Mucosa of rectum (tissue), 2 donors: ENCODE data around the gene STRBP.
"Not testable (repeated sequence)": the region's sequence is repeated elsewhere in the genome, so short reads cannot be mapped to it uniquely, and the experiment has no call there.

Source experiments
- H3K27ac ChIP-seq, 2 donors: one replicate each; pipeline ENCODE4 v1.7.0; 2013; ENCODE audit warnings: inconsistent platforms in 2 of 2, low read depth in 2 of 2, low read length in 2 of 2
- H3K27me3 ChIP-seq, 2 donors: one replicate each; pipeline ENCODE4 v1.7.0; 2013; ENCODE audit warnings: low read length in 2 of 2; ENCODE audit not compliant: control insufficient read depth in 2 of 2, insufficient read depth in 2 of 2
- H3K36me3 ChIP-seq, 2 donors: one replicate each; pipeline ENCODE4 v1.7.0; 2013; ENCODE audit warnings: low read length in 2 of 2; ENCODE audit not compliant: control insufficient read depth in 2 of 2, insufficient read depth in 2 of 2
- H3K4me1 ChIP-seq, 2 donors: one replicate each; pipeline ENCODE4 v1.7.0; 2013; ENCODE audit warnings: low read length in 2 of 2, mild to moderate bottlenecking in 1 of 2; ENCODE audit not compliant: control insufficient read depth in 2 of 2, insufficient read depth in 2 of 2
- H3K4me3 ChIP-seq, 2 donors: one replicate each; pipeline ENCODE4 v1.7.0; 2013; ENCODE audit warnings: low read length in 2 of 2
- H3K9ac ChIP-seq, 2 donors: one replicate each; pipeline ENCODE4 v1.7.0; 2013; ENCODE audit warnings: low read length in 2 of 2, low read depth in 1 of 2, mild to moderate bottlenecking in 1 of 2
- H3K9me3 ChIP-seq, 2 donors: one replicate each; pipeline ENCODE4 v1.7.0; 2013; ENCODE audit warnings: low read length in 2 of 2; ENCODE audit not compliant: control insufficient read depth in 2 of 2
- donor health status: healthy.
- donor health status: Normal muscosa, but diverticular disease.

STRBP gene

DNA sequence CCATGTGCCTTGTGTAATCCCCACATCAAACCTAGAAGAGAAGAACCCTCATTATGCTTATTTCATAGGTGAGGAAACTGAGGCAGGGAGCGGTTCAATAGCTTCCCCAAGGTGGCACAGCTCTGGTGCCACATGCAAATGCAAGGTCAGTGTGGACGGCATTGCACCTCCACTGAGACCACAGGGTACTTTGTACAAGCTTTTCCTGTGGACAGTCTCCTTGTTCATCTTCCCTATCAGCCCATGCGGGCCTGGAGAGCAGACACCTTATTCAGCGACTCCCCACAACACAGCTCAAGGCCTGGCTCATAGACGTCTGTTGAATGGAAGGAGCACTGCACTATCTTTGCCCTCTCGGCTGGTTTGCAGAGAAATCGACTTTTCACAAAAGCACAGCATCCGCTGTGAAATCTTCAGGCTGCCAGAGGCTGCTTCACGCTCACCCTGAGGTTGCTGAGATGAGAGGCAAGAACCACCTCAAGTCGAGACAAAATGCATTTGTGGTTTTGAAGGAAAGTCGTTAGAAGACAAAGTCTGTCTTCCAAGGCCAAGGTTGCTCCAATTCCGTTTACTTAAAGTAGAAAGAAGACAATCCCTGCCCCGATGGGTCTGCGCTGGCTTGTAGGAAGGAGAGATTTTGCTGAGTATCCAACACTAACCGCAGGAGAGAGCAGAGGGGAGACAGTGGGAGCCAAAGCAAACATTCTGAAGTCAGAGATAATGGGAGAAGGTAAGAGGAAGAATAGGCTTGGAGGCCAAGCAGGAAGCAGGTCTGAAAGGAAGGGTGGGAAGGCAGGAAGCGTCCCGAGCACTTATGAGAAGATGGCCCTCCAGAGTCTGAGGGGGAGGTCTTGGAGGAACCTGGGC lies 34.2 kb upstream of the STRBP start:
- Histone ChIP-seq H3K27me3 (no peaks in the 10 kb centered on the region), H3K9ac (no peak overlapping the region), H3K27ac (no peak overlapping the region), H3K36me3 (no peaks in the 10 kb centered on the region), H3K4me3 (no peak overlapping the region), H3K9me3 (no peaks in the 10 kb centered on the region), H3K4me1 (peaks cover 0 to 4% of the 10 kb centered on the region in 2 donors)

DNA sequence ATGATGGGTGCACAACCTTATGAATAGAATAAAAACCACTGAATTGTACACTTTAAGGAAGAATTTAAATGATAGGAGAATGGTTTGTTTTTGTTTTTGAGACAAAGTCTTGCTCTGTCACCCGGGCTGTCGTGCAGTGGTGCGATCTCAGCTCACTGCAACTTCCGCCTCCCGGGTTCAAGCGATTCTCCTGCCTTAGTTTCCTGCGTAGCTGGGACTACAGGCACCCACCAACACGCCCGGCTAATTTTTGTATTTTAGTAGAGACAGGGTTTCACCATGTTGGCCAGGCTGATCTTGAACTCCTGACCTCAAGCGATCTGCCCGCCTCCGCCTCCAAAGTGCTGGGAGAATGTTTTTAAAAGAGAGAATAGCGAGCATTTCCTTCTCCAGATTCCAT lies 33.5 kb upstream of the STRBP start:
- H3K4me3 ChIP-seq, H3K27me3 ChIP-seq, H3K36me3 ChIP-seq, H3K9ac ChIP-seq, H3K4me1 ChIP-seq, H3K9me3 ChIP-seq, H3K27ac ChIP-seq: not testable (repeated sequence)

DNA sequence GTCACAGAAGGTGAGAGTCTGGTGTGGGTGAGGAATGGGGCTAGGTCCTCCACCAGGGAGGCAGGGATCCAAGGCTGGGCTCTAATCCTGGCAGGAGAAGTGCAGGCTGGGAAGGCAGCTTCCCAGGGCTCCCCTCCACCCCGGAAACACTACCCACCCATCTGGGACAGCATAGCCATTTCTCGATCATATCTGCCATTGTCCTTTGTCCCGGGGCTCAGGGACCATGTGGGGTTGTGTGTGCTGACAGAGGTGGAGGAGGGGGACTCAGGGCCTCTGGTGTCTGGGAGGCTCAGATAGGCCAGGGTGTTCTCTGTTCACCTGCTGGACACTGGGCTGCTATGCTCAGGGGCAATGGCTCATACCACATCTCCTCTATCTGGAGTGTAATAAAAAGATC lies 32.2 kb upstream of the STRBP start:
- Histone ChIP-seq H3K9me3 (no peaks in the 10 kb centered on the region), H3K4me1 (peaks cover 0 to 4% of the 10 kb centered on the region in 2 donors), H3K27ac (no peak overlapping the region), H3K4me3 (no peak overlapping the region), H3K36me3 (no peaks in the 10 kb centered on the region), H3K9ac (no peak overlapping the region), H3K27me3 (no peaks in the 10 kb centered on the region)

DNA sequence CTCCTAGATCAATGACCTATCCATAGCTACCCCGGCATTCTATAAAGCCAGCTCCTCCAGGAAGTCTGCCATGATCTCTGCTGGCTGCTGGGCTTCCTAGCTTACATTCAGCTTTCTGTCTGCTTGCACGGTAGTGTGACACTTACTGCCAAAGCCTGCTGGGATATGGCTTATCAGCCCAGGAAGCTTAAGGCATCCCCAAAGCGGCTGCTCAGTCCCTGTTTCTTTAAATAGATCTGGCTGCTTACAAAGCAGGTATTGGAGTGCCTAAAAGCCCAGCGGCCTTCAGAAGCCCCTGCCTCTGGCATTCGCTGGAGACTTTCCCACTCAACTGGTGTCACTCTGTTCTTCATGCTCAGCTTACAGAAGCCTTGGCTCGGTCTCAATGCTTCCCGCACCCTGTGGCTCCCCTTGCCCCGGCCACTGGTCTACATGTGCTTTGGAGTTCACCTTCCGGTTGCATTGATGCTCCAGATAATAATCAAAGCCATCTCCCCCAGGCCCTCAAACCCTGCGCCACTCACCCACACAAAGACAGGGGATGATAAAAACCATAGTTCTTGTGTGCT lies 31.3 kb upstream of the STRBP start:
- H3K4me1 ChIP-seq, result peaks cover 0 to 2% of the 10 kb centered on the region in 2 donors
- H3K9ac ChIP-seq, result no peak overlapping the region
- H3K36me3 ChIP-seq, result no peaks in the 10 kb centered on the region
- H3K27me3 ChIP-seq, result no peaks in the 10 kb centered on the region
- H3K27ac ChIP-seq, result no peak overlapping the region
- H3K4me3 ChIP-seq, result no peak overlapping the region
- no peaks in the 10 kb centered on the region for H3K9me3 ChIP-seq

DNA sequence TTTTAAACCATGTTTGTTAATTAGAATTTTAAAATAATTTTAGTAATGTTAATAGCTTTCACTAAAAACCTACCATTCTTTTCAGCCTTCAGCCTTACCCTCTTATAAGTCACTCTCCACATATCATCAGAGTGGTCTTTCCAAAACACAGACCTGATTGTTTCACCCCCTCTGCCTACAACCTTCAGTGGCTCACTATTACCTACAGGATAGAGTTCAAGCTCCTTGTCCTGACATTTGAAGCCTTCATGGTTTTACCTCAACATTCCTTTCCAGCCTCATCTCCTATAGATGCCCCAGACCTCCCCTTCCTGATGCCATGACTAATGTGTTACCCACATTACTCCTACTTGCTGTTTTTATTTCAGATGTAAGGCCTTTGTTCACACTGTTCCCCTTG lies 27.8 kb upstream of the STRBP start:
- Histone ChIP-seq H3K27ac (no peak overlapping the region), H3K27me3 (no peaks in the 10 kb centered on the region), H3K36me3 (no peaks in the 10 kb centered on the region), H3K4me3 (no peak overlapping the region), H3K9me3 (no peaks in the 10 kb centered on the region), H3K9ac (no peak overlapping the region), H3K4me1 (no peaks in the 10 kb centered on the region)

DNA sequence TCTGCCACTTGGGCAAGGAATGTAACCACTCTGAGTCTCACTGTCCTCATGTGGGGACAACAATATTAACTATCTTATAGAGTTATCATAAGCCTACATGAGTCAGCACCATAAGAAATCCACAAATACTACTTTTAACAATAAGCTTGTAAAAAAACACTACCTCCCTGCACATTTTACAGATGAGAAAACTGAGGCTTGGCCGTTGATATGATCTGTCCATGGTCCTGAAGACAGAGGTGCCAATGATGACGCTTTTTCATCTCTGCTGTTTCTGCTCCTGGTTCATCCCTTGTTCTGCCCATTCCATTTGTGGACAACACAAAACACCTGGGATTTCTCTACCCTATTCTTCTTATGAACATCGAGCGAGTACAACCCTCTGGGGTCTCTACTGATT lies 23.4 kb upstream of the STRBP start:
- no peaks in the 10 kb centered on the region for H3K4me1 ChIP-seq
- H3K4me3 ChIP-seq, result no peak overlapping the region
- no peaks in the 10 kb centered on the region for H3K27me3 ChIP-seq
- H3K9ac ChIP-seq, result no peak overlapping the region
- no peak overlapping the region for H3K27ac ChIP-seq
- no peaks in the 10 kb centered on the region for H3K36me3 ChIP-seq
- H3K9me3 ChIP-seq, result no peaks in the 10 kb centered on the region

DNA sequence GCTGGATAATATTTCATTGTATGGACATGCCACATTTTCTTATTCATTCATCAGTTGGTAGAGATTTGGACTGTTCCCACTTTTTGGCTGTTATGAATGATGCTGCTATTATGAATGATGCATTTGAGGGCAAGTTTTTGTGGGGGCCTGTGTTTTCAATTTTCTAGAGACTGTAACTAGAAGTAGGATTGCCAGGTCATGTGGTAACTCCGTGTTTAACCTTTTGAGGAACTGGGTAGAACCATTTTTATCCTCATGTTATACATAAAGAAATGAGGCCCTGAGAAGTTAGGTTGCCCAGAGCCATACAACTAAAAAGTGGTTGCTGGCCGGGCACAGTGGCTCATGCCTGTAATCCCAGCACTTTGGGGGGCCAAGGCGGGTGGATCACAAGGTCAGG lies 22.4 kb upstream of the STRBP start:
- no peaks in the 10 kb centered on the region for H3K9me3 ChIP-seq
- no peaks in the 10 kb centered on the region for H3K27me3 ChIP-seq
- no peaks in the 10 kb centered on the region for H3K36me3 ChIP-seq
- no peak overlapping the region for H3K27ac ChIP-seq
- no peaks in the 10 kb centered on the region for H3K4me1 ChIP-seq
- no peak overlapping the region for H3K4me3 ChIP-seq
- H3K9ac ChIP-seq, result no peak overlapping the region

DNA sequence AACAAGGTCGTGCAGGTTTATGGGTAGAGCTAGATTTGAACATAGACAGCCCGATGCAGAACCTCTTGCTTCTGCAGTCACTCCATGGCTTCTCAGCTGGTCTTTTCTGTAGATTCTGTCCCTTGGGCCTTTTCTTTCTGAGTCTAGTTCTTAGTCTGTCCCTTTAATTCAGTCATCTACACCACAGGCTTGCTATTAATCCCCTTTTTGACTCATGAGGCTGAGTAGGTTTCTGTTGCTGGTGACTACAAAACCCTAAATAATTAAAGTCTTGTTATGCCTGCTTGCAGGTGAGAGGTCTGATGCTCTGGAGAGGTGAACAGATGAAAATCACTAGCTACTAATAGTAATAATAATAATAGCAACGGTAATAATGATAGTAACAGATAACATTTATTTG lies 19.3 kb upstream of the STRBP start:
- Histone ChIP-seq H3K9me3 (no peaks in the 10 kb centered on the region), H3K4me1 (no peaks in the 10 kb centered on the region), H3K4me3 (no peak overlapping the region), H3K27ac (no peak overlapping the region), H3K9ac (no peak overlapping the region), H3K27me3 (no peaks in the 10 kb centered on the region), H3K36me3 (no peaks in the 10 kb centered on the region)

DNA sequence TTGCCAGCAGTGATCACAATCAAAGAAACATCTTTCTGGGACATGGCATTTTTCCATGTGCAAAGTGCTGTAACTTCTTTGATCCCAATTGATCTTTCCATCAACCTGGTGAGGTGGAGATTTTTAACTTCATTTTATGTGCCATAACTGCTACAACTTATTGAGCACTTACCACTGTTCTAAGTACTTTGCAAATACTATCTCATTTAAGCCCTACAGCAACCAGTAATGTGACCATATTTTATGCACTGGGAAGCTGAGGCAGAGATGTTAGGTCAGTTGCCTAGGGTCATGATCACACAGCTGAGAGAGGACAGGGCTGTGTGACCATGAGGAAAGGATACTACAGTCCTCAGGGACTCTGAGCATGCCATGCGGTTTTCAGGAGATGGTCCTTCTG lies 17.9 kb upstream of the STRBP start:
- no peak overlapping the region for H3K27ac ChIP-seq
- no peak overlapping the region for H3K4me3 ChIP-seq
- no peaks in the 10 kb centered on the region for H3K9me3 ChIP-seq
- no peaks in the 10 kb centered on the region for H3K4me1 ChIP-seq
- H3K36me3 ChIP-seq, result no peaks in the 10 kb centered on the region
- H3K27me3 ChIP-seq, result peaks cover 0 to 3% of the 10 kb centered on the region in 2 donors
- no peak overlapping the region for H3K9ac ChIP-seq

DNA sequence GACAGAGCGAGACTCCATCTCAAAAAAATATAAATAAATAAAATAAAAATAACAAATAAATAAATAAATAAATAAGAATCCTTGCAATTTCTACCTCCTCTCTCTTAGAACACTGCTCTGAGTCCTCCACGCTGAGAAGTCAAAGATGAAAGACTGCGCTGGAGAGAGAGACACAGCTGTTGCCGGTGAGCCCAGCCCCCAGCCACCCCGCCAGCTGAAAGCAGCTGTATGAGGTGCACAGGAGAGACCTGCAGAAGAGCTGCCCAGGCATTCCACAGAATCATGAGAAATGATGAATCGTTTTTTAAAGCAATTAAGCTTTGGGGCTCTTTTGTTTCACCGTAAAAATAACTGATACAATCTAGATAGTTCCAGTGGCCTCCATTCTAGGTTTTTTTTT lies 16.3 kb upstream of the STRBP start:
- H3K27me3 ChIP-seq, result peaks cover 0 to 3% of the 10 kb centered on the region in 2 donors
- H3K4me1 ChIP-seq, result no peaks in the 10 kb centered on the region
- no peaks in the 10 kb centered on the region for H3K36me3 ChIP-seq
- H3K4me3 ChIP-seq, result no peak overlapping the region
- H3K27ac ChIP-seq, result no peak overlapping the region
- no peak overlapping the region for H3K9ac ChIP-seq
- H3K9me3 ChIP-seq, result no peaks in the 10 kb centered on the region
